ENCODE data around the gene PHLPP1.

Gene PHLPP1

GRCh38 chr18:63025251-63026090 is 310.1 kb downstream of the PHLPP1 start:
- Histone ChIP-seq H3K36me3 (no peaks in the 10 kb centered on the region), H3K4me1 (ENCODE audit: control insufficient read depth in 1 of 2, insufficient read depth in 1 of 2, low read depth in 1 of 2, low read length in 1 of 2) (no peaks in the 10 kb centered on the region), H3K9me3 (no peaks in the 10 kb centered on the region), H3K27me3 (no peaks in the 10 kb centered on the region), H3K4me3 (ENCODE audit: low read depth in 1 of 2, low read length in 1 of 2) (no peak overlapping the region), H3K27ac (no peak overlapping the region)
- no peak for TF ChIP-seq CTCF (IDR thresholded peaks at IDR 0.05)

GRCh38 chr18:63028380-63028779 is 313.0 kb downstream of the PHLPP1 start:
- H3K4me1 ChIP-seq (ENCODE audit: control insufficient read depth in 1 of 2, insufficient read depth in 1 of 2, low read depth in 1 of 2, low read length in 1 of 2) = no peaks in the 10 kb centered on the region
- H3K9me3 ChIP-seq = no peaks in the 10 kb centered on the region
- no peak overlapping the region for H3K27ac ChIP-seq
- no peaks in the 10 kb centered on the region for H3K27me3 ChIP-seq
- no peak overlapping the region for H3K4me3 ChIP-seq (ENCODE audit: low read depth in 1 of 2, low read length in 1 of 2)
- H3K36me3 ChIP-seq = no peaks in the 10 kb centered on the region
- TF ChIP-seq CTCF (IDR thresholded peaks at IDR 0.05) = no peak

All from neutrophil (primary cell).